ENCODE results near the gene TEDC2. TPM values are rescaled to one million over a fixed set of nuclear protein-coding genes. Genes with fewer than 3 reads are reported as not detected.
A peak's percentile ranks its signal among the peaks of the same experiment; 100 is the strongest.

TEDC2 gene
- total and polyA plus RNA-seq, 9 of the 15 experiments (the other 6 are each of a cell fraction or from before 2014, with no cell fraction given) = 0.75 to 57.0 (median 17.6) TPM

- TF ChIP-seq PRMT5 (CRISPR knock-in tag; IDR thresholded peaks at IDR 0.05) (no peak), ZNF224 (CRISPR knock-in tag; IDR thresholded peaks at IDR 0.05) (no peak), MEF2D (tag; conservative IDR thresholded peaks at IDR 0.05; ENCODE audit: low read depth) (no peak), ETS1 (conservative IDR thresholded peaks at IDR 0.05; ENCODE audit: control insufficient read depth, low read depth, low read length) (0 out of 2 replicates have a peak, but pooled peaks have one; percentile 43), EHMT2 (IDR thresholded peaks at IDR 0.05) (no peak), NR2C1 (IDR thresholded peaks at IDR 0.05) (peak; percentile 91), NR2C1 (tag; IDR thresholded peaks at IDR 0.05) (peak; percentile 95), MEF2A (IDR thresholded peaks at IDR 0.05; ENCODE audit: control insufficient read depth, low read depth, low read length) (no peak), CTBP1 (IDR thresholded peaks at IDR 0.05; ENCODE audit: borderline replicate concordance) (0 out of 2 replicates have a peak, but pooled peaks have one; percentile 14), CBFB (CRISPR knock-in tag; IDR thresholded peaks at IDR 0.05) (no peak), NEUROD1 (IDR thresholded peaks at IDR 0.05; ENCODE audit: borderline replicate concordance, low read depth, low read length, partially characterized antibody) (no peak), HMGXB4 (CRISPR knock-in tag; IDR thresholded peaks at IDR 0.05) (no peak), SAFB (IDR thresholded peaks at IDR 0.05; ENCODE audit: borderline replicate concordance, low read depth, low read length) (no peak), TFAM (CRISPR knock-in tag; conservative IDR thresholded peaks at IDR 0.05) (no peak), SP1 (CRISPR knock-in tag; IDR thresholded peaks at IDR 0.05) (no peak), BACH1 (tag; IDR thresholded peaks at IDR 0.05) (no peak), TCF7 (IDR thresholded peaks at IDR 0.05; ENCODE audit: borderline replicate concordance) (no peak), TRIM24 (IDR thresholded peaks at IDR 0.05) (0 out of 4 replicates have a peak, but pooled peaks of 1 of the 2 experiments have one; percentile 16), SREBF1 (IDR thresholded peaks at IDR 0.05; ENCODE audit: borderline replicate concordance, low read depth, low read length) (no peak), STAG1 (CRISPR knock-in tag; IDR thresholded peaks at IDR 0.05; ENCODE audit: borderline replicate concordance) (no peak), GATAD2B (IDR thresholded peaks at IDR 0.05; ENCODE audit: borderline replicate concordance) (no peak), SIX5 (IDR thresholded peaks at IDR 0.05; ENCODE audit: borderline replicate concordance in 1 of 2, insufficient read depth in 1 of 2, low read depth in 1 of 2, low read length in 2 of 2) (no peak), MBD2 (IDR thresholded peaks at IDR 0.05; ENCODE audit: borderline replicate concordance, low read depth) (no peak; the same call in 1 of the 2 replicates), PKNOX1 (IDR thresholded peaks at IDR 0.05) (peak; percentile 64), PTTG1 (tag; IDR thresholded peaks at IDR 0.05; ENCODE audit: low read depth) (no peak), MTA3 (IDR thresholded peaks at IDR 0.05; ENCODE audit: borderline replicate concordance) (0 out of 2 replicates have a peak, but pooled peaks have one; percentile 16)
These were observed 25.1 kb downstream of the TEDC2 start (continued) for GRCh38 chr16:2484898-2485508.

Measured in K562 (cell line).